GM19372 (cell line): ENCODE measurements around the gene SPAG4.
A peak's percentile ranks its signal among the peaks of the same experiment; 100 is the strongest.

Experiments used
- ATAC-seq: cut with Tn5 transposase; IDR thresholded peaks from one replicate; pipeline ENCODE4 v1.9.1; 2021; ENCODE audit warnings: mild to moderate bottlenecking, low read depth, moderate library complexity; ENCODE audit not compliant: unreplicated experiment

Gene SPAG4

GRCh38 chr20:35615667-35616464 lies at the start of gene SPAG4:
Gene SPAG4, plus strand, starts transcription at chr20:35615829. Its CDS starts 175 bp downstream, at chr20:35616004.
- peak; percentile 76 for ATAC-seq

DNA sequence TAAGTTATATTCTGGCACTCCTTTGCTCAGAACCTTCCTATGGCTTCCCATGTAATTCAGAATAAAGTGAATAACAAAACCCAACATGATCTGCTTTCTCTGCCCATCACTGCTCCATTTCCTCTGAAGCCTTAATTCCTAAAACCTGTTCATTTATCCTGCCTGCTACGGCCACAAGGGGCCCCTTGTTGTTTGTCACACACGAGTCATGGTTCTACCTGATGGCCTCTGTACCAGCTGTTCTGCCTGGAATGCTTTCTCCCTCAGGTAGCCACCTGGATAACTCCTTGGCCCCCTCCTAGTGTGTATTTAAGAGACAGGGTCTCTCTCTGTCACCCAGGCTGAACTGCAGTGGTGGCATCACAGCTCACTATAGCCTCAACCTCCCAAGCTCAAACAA lies 47.0 kb upstream of the SPAG4 start:
- ATAC-seq, result no peak

DNA sequence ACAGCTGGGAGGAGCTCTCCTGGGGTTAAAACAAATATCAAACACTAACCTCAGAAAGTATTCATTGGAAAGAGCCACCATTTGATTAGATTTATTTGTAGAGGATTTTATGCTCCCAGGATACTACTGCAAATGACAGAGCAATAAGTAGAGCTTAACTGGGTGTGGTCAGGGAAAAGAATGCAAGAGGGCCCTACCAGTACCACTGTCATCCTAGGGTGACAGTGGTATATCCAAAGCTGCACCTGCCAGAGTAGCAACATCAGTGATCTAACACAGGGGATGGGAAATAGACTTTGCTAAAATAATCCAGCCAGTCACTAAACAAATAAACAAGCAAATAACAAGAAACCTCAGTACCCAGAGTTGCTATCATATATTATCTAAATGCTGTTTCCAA lies 44.1 kb upstream of the SPAG4 start:
- ATAC-seq, result no peak

GRCh38 chr20:35572838-35573237 lies 42.8 kb upstream of the SPAG4 start:
- no peak for ATAC-seq

DNA sequence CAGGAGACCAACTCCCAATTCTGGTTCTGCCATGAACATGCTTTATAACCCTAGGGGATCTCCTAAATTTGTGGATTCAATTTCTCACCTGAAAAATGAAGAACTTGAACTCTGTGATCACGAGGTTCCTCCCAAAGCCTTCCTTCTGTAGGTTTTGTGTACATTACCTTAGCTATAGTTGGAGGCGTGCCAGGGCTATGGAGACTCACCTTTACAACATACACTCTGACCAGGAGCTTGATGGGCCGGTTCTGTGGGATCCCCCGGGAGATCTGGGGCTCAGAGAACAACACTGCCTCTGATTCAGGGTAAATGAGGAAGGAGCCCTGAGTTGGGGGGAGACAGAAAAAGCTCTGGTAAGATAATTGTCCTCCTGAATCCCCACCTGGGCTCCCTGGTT lies 39.7 kb upstream of the SPAG4 start:
- ATAC-seq, result no peak

DNA sequence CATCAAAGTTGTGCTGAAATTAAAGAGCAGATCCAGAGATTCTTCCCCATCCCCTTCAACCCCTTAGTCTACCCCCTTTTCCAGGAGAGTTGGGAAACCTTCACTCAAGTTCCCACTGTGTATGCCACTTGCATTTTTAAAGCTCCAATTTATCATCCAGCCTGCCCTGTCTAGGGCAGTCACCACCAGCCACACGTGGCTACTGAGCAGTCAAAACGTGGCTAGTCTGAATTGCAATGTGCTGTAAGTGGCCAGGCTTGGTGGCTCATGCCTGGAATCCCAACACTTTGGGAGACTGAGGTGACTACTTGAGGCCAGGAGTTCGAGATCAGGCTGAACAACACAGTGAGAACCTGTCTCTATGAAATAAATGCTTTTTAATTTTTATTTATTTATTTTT lies 38.8 kb upstream of the SPAG4 start:
- ATAC-seq, result no peak

DNA sequence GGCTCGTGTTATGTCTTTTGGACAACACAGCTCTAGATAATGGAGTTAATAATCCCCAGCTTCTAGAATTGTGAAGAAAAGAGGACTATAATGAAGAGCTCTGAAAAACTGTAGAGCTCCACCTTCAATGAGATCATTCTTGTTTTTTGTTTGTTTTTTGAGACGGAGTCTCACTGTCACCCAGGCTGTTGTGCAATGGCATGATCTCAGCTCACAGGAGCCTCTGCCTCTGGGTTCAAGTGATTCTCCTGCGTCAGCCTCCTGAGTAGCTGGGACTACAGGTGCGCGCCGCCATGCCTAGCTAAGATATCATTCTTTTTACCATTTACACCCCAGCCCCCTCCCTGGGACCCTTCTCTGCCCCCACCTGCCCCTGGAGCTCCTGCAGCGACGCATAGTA lies 37.2 kb upstream of the SPAG4 start:
- no peak for ATAC-seq

GRCh38 chr20:35579196-35579595 lies 36.4 kb upstream of the SPAG4 start:
- ATAC-seq, result no peak

- no peak for ATAC-seq
Observed at GRCh38 chr20:35582131-35582530, 33.5 kb upstream of the SPAG4 start.

GRCh38 chr20:35582741-35583404 lies 32.8 kb upstream of the SPAG4 start:
- no peak for ATAC-seq

GRCh38 chr20:35583636-35584560 lies 31.7 kb upstream of the SPAG4 start:
- no peak for ATAC-seq

- ATAC-seq, result no peak
Observed at GRCh38 chr20:35586751-35587425, 28.7 kb upstream of the SPAG4 start.

DNA sequence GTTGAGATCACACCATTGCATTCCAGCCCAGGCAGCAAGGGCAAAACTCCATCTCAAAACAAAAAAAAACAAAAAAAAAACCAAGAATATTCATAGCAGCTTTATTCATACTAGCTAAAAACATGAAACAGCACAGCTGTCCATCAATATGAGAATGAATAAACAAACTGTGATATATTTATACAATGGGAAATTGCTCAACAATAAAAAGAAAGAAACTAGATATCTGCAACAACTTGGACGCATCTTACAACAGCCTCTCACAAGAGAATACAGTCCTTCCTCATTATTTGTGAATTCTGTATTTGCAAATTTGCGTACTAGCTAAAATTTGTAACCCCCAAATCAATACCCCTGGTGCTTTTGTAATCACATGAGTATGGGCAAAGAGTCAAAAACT lies 28.2 kb upstream of the SPAG4 start:
- ATAC-seq, result no peak

- no peak for ATAC-seq
Observed at GRCh38 chr20:35588397-35588796, 27.2 kb upstream of the SPAG4 start.

- ATAC-seq, result no peak
Observed at GRCh38 chr20:35592339-35592974, 23.2 kb upstream of the SPAG4 start.

DNA sequence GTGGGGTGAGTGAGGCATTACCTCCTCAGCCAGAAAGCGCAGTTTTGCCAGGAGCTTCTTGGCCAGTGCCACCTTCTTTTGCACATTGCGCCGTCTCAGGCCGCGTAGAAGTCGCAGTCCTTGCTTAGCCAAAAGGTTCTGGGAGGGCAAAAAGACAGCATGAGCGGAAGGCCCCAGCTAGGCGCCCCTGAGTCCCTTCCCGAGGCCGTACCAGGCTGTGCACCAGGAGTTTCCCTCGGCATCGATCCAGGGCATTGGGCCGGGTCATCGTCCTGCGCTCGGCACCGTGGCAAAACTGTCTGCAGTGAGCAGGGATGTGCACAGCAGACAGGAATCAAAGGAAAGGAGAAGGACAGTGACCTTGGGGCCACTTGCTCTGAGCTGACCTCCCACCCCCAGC lies 20.2 kb upstream of the SPAG4 start:
- no peak for ATAC-seq

- no peak for ATAC-seq
Observed at GRCh38 chr20:35595901-35596300, 19.7 kb upstream of the SPAG4 start.

GRCh38 chr20:35597186-35597585 lies 18.4 kb upstream of the SPAG4 start:
- ATAC-seq, result no peak

GRCh38 chr20:35598476-35598875 lies 17.2 kb upstream of the SPAG4 start:
- no peak for ATAC-seq
